ENCODE results near the gene LRP2. TPM values are rescaled to one million over a fixed set of nuclear protein-coding genes. Genes with fewer than 3 reads are reported as not detected.
"Not testable (repeated sequence)": the region's sequence is repeated elsewhere in the genome, so short reads cannot be mapped to it uniquely, and the experiment has no call there.

LRP2 gene
- total RNA-seq, 2 experiments from 2014 or later, result 0.25 to 0.62 TPM

DNA sequence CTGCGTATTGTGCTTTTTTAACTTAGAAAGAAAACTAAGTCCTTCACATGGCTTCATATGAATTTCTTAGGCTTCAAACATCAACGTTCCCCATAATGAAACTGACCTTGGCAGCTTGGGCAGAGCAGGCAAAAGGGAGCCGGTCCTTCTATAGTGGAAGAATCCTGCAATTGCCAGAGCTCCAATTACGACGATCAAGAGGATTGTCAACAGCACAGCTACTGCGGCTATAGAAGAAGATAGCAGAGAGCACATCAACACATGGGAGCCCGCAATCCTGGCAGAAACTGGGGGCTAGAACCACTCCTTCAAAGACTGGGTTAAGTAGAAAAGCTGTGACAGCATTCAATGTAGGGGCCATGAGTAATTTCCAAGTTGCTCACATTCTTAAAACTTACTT lies 223.2 kb downstream of the LRP2 start:
- CTCF ChIA-PET, result interaction anchor here (0.7 to 6.9 kb wide), 7 partner anchors 8 to 225 kb away, joined by 3 to 122 read pairs (median 4); no protein-coding TSS in a partner anchor
- Mint-ChIP-seq H3K4me1 (ENCODE audit: low read depth) (no peaks in the 10 kb centered on the region), H3K27ac (no peak overlapping the region), H3K4me3 (no peak overlapping the region), H3K9me3 (no peaks in the 10 kb centered on the region), H3K36me3 (ENCODE audit: low read depth) (no peaks in the 10 kb centered on the region), H3K27me3 (ENCODE audit: low read depth) (no peaks in the 10 kb centered on the region)
- DNase-seq, result no peak
- intact Hi-C loops (cut with micrococcal nuclease), result no loop called here

DNA sequence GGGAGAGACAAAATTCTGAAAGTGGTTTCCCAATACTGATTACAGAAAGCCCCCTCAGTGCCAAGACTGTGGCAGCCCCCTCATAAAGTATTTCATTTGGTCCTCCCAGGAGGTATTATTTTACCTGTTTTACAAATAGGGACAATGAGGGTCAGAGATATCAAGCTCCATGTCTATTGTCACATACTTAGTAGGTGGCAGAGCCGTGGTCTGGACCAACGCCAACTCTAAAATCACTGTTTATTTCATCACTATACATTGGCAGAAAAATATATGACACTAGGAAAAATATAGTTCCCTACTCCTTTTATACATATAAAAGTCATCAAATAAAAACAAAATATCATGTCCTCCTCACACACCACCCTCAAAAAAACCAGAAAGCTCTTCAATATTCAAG lies 224.4 kb downstream of the LRP2 start:
- Mint-ChIP-seq H3K4me3 (no peak overlapping the region), H3K4me1 (ENCODE audit: low read depth) (no peaks in the 10 kb centered on the region), H3K27me3 (ENCODE audit: low read depth) (no peaks in the 10 kb centered on the region), H3K27ac (no peak overlapping the region), H3K9me3 (no peaks in the 10 kb centered on the region), H3K36me3 (ENCODE audit: low read depth) (no peaks in the 10 kb centered on the region)
- no peak for DNase-seq
- CTCF ChIA-PET, result interaction anchor here (0.9 to 6.9 kb wide), 3 partner anchors 23 to 176 kb away, joined by 3 to 122 read pairs (median 48); no protein-coding TSS in a partner anchor
- intact Hi-C loops (cut with micrococcal nuclease), result no loop called here

DNA sequence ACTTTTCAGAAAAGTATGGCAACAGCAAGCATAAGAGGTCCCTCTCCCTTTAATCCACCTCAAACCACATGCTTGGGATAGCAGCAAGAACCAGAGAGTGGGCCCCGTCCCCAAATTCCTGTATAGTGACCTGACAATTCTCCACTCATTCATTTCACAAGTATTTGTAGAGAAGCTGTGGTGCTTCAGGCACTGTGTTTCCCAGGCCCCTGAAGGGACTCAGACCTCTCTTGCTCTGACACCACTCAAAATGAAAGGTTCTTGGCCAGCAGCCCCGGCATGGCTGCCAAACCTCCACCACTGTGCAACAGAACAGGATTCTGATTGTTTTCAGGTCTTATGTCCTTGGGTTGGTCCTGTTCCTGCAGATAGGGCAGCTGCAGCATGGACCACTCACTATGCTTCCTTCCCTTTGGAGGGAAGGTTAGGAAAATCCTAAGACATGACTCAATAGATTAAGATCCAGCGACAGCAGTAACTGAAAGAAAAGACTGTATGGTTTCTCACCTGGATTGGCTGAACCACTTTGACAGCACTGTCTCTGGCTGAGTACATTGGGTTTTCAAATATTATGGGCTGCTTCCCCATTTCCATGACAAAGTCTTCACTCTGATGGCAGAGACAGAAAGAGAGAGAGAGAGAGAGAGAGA lies 225.3 kb downstream of the LRP2 start:
- no peak overlapping the region for H3K27ac Mint-ChIP-seq
- H3K36me3 Mint-ChIP-seq (ENCODE audit: low read depth), result no peaks in the 10 kb centered on the region
- no peak overlapping the region for H3K4me3 Mint-ChIP-seq
- CTCF ChIA-PET, result interaction anchor here (0.5 kb wide), 1 partner anchor 10 kb away, joined by 4 read pairs; no protein-coding TSS in a partner anchor
- H3K4me1 Mint-ChIP-seq (ENCODE audit: low read depth), result no peaks in the 10 kb centered on the region
- intact Hi-C loops (cut with micrococcal nuclease), result no loop called here
- H3K9me3 Mint-ChIP-seq, result no peaks in the 10 kb centered on the region
- H3K27me3 Mint-ChIP-seq (ENCODE audit: low read depth), result no peaks in the 10 kb centered on the region
- DNase-seq, result no peak

DNA sequence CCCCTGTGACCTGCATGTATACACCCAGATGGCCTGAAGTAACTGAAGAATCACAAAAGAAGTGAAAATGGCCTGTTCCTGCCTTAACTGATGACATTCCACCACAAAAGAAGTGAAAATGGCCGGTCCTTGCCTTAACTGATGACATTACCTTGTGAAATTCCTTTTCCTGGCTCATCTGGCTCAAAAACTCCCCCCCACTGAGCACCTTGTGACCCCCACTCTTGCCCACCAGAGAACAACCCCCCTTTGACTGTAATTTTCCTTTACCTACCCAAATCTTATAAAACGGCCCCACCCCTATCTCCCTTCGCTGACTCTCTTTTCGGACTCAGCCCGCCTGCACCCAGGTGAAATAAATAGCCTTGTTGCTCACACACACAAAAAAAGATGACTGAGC lies 225.9 kb downstream of the LRP2 start:
- H3K27ac Mint-ChIP-seq; intact Hi-C loops (cut with micrococcal nuclease); H3K4me3 Mint-ChIP-seq: not testable (repeated sequence)

DNA sequence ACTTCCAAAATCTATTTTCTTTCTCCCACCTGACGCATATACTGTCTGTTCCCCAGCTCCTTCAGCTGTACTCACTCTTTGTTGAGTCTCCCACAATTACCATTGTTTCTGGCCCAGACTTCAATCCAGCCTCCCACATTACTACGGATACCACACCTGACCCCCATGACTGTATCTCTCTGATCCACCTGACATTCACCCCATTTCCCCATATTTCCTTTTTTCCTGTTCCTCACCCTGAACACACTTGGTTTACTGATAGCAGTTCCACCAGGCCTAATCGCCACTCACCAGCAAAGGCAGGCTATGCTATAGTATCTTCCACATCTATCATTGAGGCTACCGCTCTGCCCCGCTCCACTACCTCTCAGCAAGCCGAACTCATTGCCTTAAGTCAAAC lies 228.1 kb downstream of the LRP2 start:
- H3K4me3 Mint-ChIP-seq; intact Hi-C loops (cut with micrococcal nuclease); H3K9me3 Mint-ChIP-seq; H3K27me3 Mint-ChIP-seq (ENCODE audit: low read depth); H3K4me1 Mint-ChIP-seq (ENCODE audit: low read depth); DNase-seq; H3K36me3 Mint-ChIP-seq (ENCODE audit: low read depth); H3K27ac Mint-ChIP-seq: not testable (repeated sequence)
- CTCF ChIA-PET, result interaction anchor here (0.9 to 1.3 kb wide), 2 partner anchors 22 to 27 kb away, joined by 3 to 4 read pairs; no protein-coding TSS in a partner anchor

More for the DNA sequence above, 225.9 kb downstream of the LRP2 start:
- CTCF ChIA-PET; H3K36me3 Mint-ChIP-seq (ENCODE audit: low read depth); H3K4me1 Mint-ChIP-seq (ENCODE audit: low read depth); H3K9me3 Mint-ChIP-seq; DNase-seq; H3K27me3 Mint-ChIP-seq (ENCODE audit: low read depth): not testable (repeated sequence)

DNA sequence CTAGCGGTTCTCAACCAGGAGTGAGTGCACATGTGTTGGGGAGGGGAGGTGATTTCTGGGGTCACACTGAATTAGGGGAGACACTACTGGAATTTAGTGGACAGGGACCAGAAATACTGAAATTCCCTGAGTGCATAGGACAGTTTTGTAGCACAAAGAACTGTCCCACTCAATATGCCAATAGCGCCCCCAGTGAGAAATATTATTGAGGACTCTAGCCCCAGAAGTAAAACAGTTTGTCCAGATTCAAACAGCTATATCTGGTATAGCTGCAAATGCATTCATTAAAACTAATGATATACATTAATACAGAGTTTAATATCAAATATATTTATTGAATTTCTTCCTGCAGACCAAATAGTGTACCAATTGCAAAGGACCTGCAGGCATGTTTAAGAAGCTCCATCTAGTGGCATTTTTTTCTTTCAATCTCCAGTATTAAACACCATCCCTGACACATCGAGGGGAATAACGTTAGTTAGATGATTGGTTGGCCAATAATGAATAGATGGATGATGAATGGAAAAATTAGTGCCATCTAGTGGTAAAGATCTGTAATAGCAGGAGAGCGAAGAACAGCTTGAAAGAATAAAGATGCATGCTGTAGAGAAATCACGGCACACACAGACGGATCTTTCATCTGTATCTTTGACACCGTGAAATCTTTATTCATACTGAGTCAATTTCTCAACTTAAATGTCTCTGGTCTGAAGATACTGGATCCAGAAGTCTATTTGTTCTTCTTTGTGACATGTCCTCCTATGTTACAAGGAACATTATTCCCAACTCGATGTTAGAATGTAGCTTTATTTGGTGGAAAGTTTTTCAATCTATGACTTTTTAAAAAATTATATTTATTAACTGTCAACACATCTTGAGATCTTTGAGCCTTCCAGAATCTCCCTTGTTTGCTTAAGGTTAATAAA lies 230.5 kb downstream of the LRP2 start:
- intact Hi-C loops (cut with micrococcal nuclease), result loop anchor here (1.0 to 2.0 kb wide), 4 partner anchors 23 to 184 kb away; partner anchors contain the start of gene DHRS9
- H3K27ac Mint-ChIP-seq, result no peak overlapping the region
- no peak for DNase-seq
- no peaks in the 10 kb centered on the region for H3K36me3 Mint-ChIP-seq (ENCODE audit: low read depth)
- CTCF ChIA-PET, result interaction anchor here (0.6 to 3.7 kb wide), 30 partner anchors 9 to 918 kb away, joined by 3 to 102 read pairs (median 4); no protein-coding TSS in a partner anchor
- no peaks in the 10 kb centered on the region for H3K27me3 Mint-ChIP-seq (ENCODE audit: low read depth)
- no peaks in the 10 kb centered on the region for H3K4me1 Mint-ChIP-seq (ENCODE audit: low read depth)
- no peaks in the 10 kb centered on the region for H3K9me3 Mint-ChIP-seq
- H3K4me3 Mint-ChIP-seq, result no peak overlapping the region

DNA sequence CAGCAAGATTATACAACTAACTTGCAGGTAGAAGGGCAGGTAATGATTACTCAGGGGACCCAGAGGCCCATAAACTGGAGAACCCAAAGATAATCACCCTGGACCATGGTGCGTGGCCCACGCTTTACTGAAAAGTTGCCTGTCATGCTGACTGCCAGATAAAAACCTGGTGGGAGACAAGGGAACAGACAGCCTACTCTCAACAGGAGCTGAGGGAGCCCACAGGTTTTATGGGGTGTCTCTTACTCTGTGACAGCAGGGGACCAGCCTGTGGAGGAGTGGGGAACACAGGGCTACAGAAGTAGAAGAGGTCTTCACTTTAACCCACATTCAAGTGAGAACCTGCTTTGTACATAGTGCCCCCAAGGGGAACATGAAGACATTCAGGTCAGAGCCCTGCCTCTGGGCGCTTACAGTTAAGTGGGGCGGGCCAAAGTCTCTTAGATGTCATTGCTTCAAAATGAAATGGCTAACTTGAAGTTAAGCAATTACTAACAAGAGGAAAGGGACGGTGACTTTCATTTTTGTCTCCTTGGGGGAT lies 232.6 kb downstream of the LRP2 start:
- no peaks in the 10 kb centered on the region for H3K4me1 Mint-ChIP-seq (ENCODE audit: low read depth)

DNA sequence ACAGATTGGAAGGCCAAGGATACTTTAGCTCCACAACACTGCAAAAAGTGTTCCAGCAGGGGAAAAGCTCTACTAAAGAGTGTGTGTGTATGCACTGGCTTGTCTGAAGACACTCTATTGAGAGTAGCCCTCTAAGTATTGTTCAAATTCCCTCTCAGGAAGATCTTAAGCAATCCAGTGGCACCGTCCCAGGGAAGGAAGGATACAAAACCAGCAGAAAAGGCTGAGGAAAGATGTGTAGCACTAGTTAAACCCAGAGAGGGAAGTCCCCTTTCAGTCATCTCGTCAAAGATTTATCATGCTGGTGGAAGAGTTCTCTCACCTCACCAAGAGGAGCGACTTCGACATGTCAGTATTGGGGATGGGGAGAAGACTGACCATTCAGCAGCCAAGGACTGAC lies 242.5 kb downstream of the LRP2 start:
- Mint-ChIP-seq H3K36me3 (ENCODE audit: low read depth) (no peaks in the 10 kb centered on the region), H3K27ac (no peak overlapping the region), H3K4me1 (ENCODE audit: low read depth) (peaks cover 3% of the 10 kb centered on the region), H3K4me3 (no peak overlapping the region), H3K9me3 (peaks cover 2% of the 10 kb centered on the region), H3K27me3 (ENCODE audit: low read depth) (peaks cover 2% of the 10 kb centered on the region)
- intact Hi-C loops (cut with micrococcal nuclease), result no loop called here
- CTCF ChIA-PET, result interaction anchor here (0.6 to 1.8 kb wide), 2 partner anchors 11 to 1058 kb away, joined by 5 to 7 read pairs; partner anchors contain the start of gene MYO3B
- DNase-seq, result no peak

More for the DNA sequence above, 232.6 kb downstream of the LRP2 start:
- intact Hi-C loops (cut with micrococcal nuclease), result no loop called here
- no peaks in the 10 kb centered on the region for H3K36me3 Mint-ChIP-seq (ENCODE audit: low read depth)
- H3K27ac Mint-ChIP-seq, result no peak overlapping the region
- no peaks in the 10 kb centered on the region for H3K9me3 Mint-ChIP-seq
- CTCF ChIA-PET, result interaction anchor here (0.7 to 3.7 kb wide), 4 partner anchors 11 to 169 kb away, joined by 3 to 102 read pairs (median 42); no protein-coding TSS in a partner anchor
- DNase-seq, result no peak
- no peak overlapping the region for H3K4me3 Mint-ChIP-seq
- H3K27me3 Mint-ChIP-seq (ENCODE audit: low read depth), result no peaks in the 10 kb centered on the region

DNA sequence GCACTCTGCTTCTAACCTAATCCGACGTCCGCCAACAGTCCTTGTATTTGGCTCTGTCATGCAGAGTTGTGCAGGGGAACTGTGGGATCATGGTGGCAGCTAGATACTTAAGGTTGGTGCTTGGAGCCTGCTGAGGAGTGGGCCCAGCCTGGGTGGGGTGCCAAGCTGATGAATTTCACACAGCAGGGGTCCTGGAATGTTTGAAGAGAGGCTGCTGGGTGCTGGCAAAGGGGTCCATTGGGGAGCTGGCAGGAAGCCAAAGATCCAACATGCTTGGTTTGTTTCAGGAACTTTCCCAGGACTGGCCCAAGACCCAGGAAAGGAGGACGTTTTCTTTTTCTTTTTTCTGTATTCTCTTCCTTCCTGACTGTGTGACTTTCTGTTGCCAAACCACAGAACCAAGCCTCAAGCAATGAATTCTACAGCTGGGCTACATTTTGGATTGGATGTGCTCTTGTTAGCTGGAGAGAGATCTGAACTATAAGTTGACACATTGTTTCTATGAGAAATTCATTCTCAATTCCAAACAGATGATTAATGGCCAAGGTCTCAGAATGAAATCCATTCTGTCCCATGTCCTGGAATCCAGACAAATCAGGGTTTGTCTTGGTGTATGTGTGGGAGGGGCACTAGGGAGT lies 243.1 kb downstream of the LRP2 start:
- intact Hi-C loops (cut with micrococcal nuclease), result no loop called here
- CTCF ChIA-PET, result interaction anchor here (0.6 kb wide), 1 partner anchor 1059 kb away, joined by 5 read pairs; the partner anchor contains the start of gene MYO3B

DNA sequence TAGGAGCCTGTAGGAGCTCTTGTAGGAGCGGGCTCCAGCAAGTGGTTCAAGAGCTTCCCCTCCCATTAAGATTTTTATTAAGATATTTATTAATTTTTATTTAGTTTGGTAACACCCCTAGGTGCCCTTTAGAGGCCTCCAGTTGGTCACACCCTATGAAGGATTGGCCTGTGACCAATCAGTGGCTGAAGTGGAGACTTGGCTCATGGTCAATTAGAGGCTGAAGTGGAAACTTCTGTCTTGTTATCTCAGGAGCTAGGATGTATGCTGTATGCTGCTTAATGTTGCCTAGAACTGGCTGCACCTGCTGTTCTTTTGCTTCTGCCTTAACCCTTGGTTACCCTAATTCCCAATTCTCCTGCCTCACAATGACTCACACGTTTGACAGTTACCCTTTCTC lies 244.3 kb downstream of the LRP2 start:
- CTCF ChIA-PET, result interaction anchor here (3.6 kb wide), 1 partner anchor 13 kb away, joined by 16 read pairs; no protein-coding TSS in a partner anchor

More for the DNA sequence above, 243.1 kb downstream of the LRP2 start:
- H3K27ac Mint-ChIP-seq, result no peak overlapping the region
- H3K9me3 Mint-ChIP-seq, result peaks cover 2% of the 10 kb centered on the region
- H3K4me1 Mint-ChIP-seq (ENCODE audit: low read depth), result peaks cover 3% of the 10 kb centered on the region
- no peak for DNase-seq
- H3K4me3 Mint-ChIP-seq, result no peak overlapping the region
- H3K27me3 Mint-ChIP-seq (ENCODE audit: low read depth), result peaks cover 2% of the 10 kb centered on the region
- no peaks in the 10 kb centered on the region for H3K36me3 Mint-ChIP-seq (ENCODE audit: low read depth)

DNA sequence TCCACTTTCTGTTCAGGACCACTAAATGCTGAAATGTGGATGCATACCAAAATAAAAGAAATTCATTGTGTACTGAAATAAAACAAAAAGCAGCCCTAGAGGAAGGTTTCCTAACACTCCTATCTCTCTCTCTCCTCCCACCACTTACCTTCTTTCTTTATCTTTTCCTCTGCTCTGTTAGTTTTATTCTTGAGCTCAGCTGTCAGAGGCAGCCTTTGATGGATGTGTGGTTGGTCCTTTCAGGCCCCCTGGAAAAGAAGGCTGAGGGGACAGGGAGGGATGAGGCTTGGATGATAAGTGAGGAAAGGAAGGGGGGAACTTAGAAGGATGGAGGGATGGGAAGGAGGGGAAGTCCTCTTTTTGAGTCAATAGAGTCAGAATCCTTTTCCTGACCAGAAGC lies 245.3 kb downstream of the LRP2 start:
- Mint-ChIP-seq H3K27ac (no peak overlapping the region), H3K4me3 (no peak overlapping the region), H3K9me3 (peaks cover 2% of the 10 kb centered on the region), H3K4me1 (ENCODE audit: low read depth) (peaks cover 3% of the 10 kb centered on the region), H3K36me3 (ENCODE audit: low read depth) (no peaks in the 10 kb centered on the region), H3K27me3 (ENCODE audit: low read depth) (peaks cover 2% of the 10 kb centered on the region)
- CTCF ChIA-PET, result interaction anchor here (0.7 to 3.6 kb wide), 3 partner anchors 9 to 155 kb away, joined by 3 to 16 read pairs (median 4); no protein-coding TSS in a partner anchor
- DNase-seq, result no peak
- intact Hi-C loops (cut with micrococcal nuclease), result no loop called here

More for the DNA sequence above, 244.3 kb downstream of the LRP2 start:
- H3K4me1 Mint-ChIP-seq (ENCODE audit: low read depth), result peaks cover 3% of the 10 kb centered on the region
- H3K36me3 Mint-ChIP-seq (ENCODE audit: low read depth), result no peaks in the 10 kb centered on the region
- intact Hi-C loops (cut with micrococcal nuclease), result no loop called here
- H3K27ac Mint-ChIP-seq, result no peak overlapping the region
- H3K9me3 Mint-ChIP-seq, result peaks cover 2% of the 10 kb centered on the region
- no peak overlapping the region for H3K4me3 Mint-ChIP-seq
- H3K27me3 Mint-ChIP-seq (ENCODE audit: low read depth), result peaks cover 2% of the 10 kb centered on the region
- no peak for DNase-seq
